ENCODE measurements around the gene RTL10.

- TF ChIP-seq CTCF (IDR thresholded peaks at IDR 0.05) (no peak), POLR2AphosphoS5 (IDR thresholded peaks at IDR 0.05; ENCODE audit: low read depth, low read length) (no peak), REST (IDR thresholded peaks at IDR 0.05; ENCODE audit: insufficient read depth in 1 of 2, low read depth in 2 of 2, low read length in 1 of 2) (no peak), SIN3A (IDR thresholded peaks at IDR 0.05; ENCODE audit: borderline replicate concordance, insufficient read depth, low read depth, low read length) (no peak), TCF7L2 (IDR thresholded peaks at IDR 0.05; ENCODE audit: low read depth, low read length) (no peak)
Measured at GRCh38 chr22:19857382-19857781, 2.7 kb upstream of the RTL10 start.
